ENCODE data around the gene PCDHB16.
"Not testable (repeated sequence)": the region's sequence is repeated elsewhere in the genome, so short reads cannot be mapped to it uniquely, and the experiment has no call there.

GRCh38 chr5:141188682-141189081 lies 6.5 kb downstream of the PCDHB16 start:
- not testable (repeated sequence) for TF ChIP-seq CTCF, POLR2AphosphoS5, POLR2A (IDR thresholded peaks at IDR 0.05)
